Keratinocyte (primary cell): ENCODE data around the gene ZBTB24. TPM values are rescaled to one million over a fixed set of nuclear protein-coding genes. Genes with fewer than 3 reads are reported as not detected.

Experiments used
- DNase-seq: peaks from one replicate; pipeline ENCODE4 v3.0.0-alpha.2; 2011; ENCODE audit warnings: low read depth, missing footprints, low spot score
- FAIRE-seq: peaks from 2 replicates; lab custom pipeline; 2011; peaks lifted over from hg19 to GRCh38; lab: Jason Lieb, UNC
- H2AFZ ChIP-seq: 2 replicates; pipeline ENCODE4 v1.6.0; 2012; ENCODE audit warnings: low read length, control low read depth, inconsistent platforms; ENCODE audit not compliant: control insufficient read depth
- H3K27ac ChIP-seq: 2 replicates; pipeline ENCODE4 v1.5.1; 2011; ENCODE audit warnings: low read length; ENCODE audit not compliant: control insufficient read depth, insufficient read depth
- H3K27me3 ChIP-seq: 3 replicates; pipeline ENCODE4 v1.6.0; 2011; ENCODE audit warnings: low read length; ENCODE audit not compliant: control insufficient read depth, insufficient read depth; ENCODE audit errors: extremely low read depth
- H3K36me3 ChIP-seq, 2 experiments: 2 replicates in 1 of 2; 3 replicates in 1 of 2; pipeline ENCODE4 v1.5.1; 2011; ENCODE audit warnings: low read length in 2 of 2, mild to moderate bottlenecking in 1 of 2; ENCODE audit not compliant: control insufficient read depth in 2 of 2, insufficient read depth in 2 of 2; ENCODE audit errors: extremely low read depth in 1 of 2
- H3K4me1 ChIP-seq: 3 replicates; pipeline ENCODE4 v1.5.1; 2011; ENCODE audit warnings: low read length; ENCODE audit not compliant: control insufficient read depth, insufficient read depth; ENCODE audit errors: extremely low read depth
- H3K4me2 ChIP-seq: 3 replicates; pipeline ENCODE4 v1.6.0; 2011; ENCODE audit warnings: low read depth, low read length; ENCODE audit not compliant: control insufficient read depth, insufficient read depth; ENCODE audit errors: extremely low read depth
- H3K4me3 ChIP-seq, 3 experiments: fragments of 200-600 bp in 1 of 3; sonication (generic) in 1 of 3; 2 replicates in 2 of 3; 3 replicates in 1 of 3; pipeline ENCODE4 v1.5.1; 2011 to 2016; ENCODE audit warnings: low read length in 3 of 3, mild to moderate bottlenecking in 3 of 3, control low read depth in 2 of 3, inconsistent platforms in 1 of 3, low read depth in 1 of 3, mixed read lengths in 1 of 3, mixed run types in 1 of 3, moderate library complexity in 1 of 3; ENCODE audit not compliant: control insufficient read depth in 2 of 3, insufficient read depth in 2 of 3; ENCODE audit errors: extremely low read depth in 1 of 3
- H3K79me2 ChIP-seq: 2 replicates; pipeline ENCODE4 v1.6.0; 2012; ENCODE audit warnings: low read length; ENCODE audit not compliant: control insufficient read depth, insufficient read depth
- H3K9ac ChIP-seq: 3 replicates; pipeline ENCODE4 v1.6.0; 2011; ENCODE audit warnings: low read length; ENCODE audit not compliant: control insufficient read depth, insufficient read depth; ENCODE audit errors: extremely low read depth
- H3K9me1 ChIP-seq: 3 replicates; pipeline ENCODE4 v1.6.0; 2011; ENCODE audit warnings: low read length; ENCODE audit not compliant: control insufficient read depth, insufficient read depth; ENCODE audit errors: extremely low read depth
- H3K9me3 ChIP-seq: 2 replicates; pipeline ENCODE4 v1.5.1; 2012; ENCODE audit warnings: low read depth, low read length; ENCODE audit not compliant: control insufficient read depth
- H4K20me1 ChIP-seq: 3 replicates; pipeline ENCODE4 v1.6.0; 2011; ENCODE audit warnings: low read length; ENCODE audit not compliant: control insufficient read depth, insufficient read depth; ENCODE audit errors: extremely low read depth
- EZH2 ChIP-seq: IDR thresholded peaks from one replicate; pipeline ENCODE4 v1.6.1; 2012; ENCODE audit warnings: inconsistent platforms, mild to moderate bottlenecking, low read length, moderate library complexity
- dilution Hi-C: fragments of 300-500 bp; cut with MboI; formaldehyde crosslinking; loops from one replicate; pipeline ENCODE4 v1.7.0; 2020; ENCODE audit warnings: low sequenced_read_pairs; ENCODE audit not compliant: extremely low pct_ligation_motif_present
- polyA plus RNA-seq, 5 experiments: library from polyadenylated mRNA; depleted of rRNA in 3 of 5; stranded (reverse) in 3 of 5; stranded (forward) in 1 of 5; unstranded in 1 of 5; fragments of >200 nt; gene quantifications; 1 replicate in 1 of 5; 2 replicates in 3 of 5; 3 replicates in 1 of 5; pipeline versions ENCODE4 v1.2.1 to v1.2.3, GENCODE V29; 2011 to 2012; ENCODE audit warnings: missing spikeins in 2 of 5, low read depth in 1 of 5, low replicate concordance in 1 of 5
- TF ChIP-seq, protein P1 (sequence below), 3 experiments: IDR thresholded peaks in 1 of 3; conservative IDR thresholded peaks in 1 of 3; optimal IDR thresholded peaks in 1 of 3; 2 replicates in 2 of 3; 3 replicates in 1 of 3; pipeline versions ENCODE3 to v1.5.1; 2011; ENCODE audit warnings: low read length in 3 of 3, mild to moderate bottlenecking in 3 of 3, moderate library complexity in 2 of 3, control low read depth in 1 of 3, inconsistent platforms in 1 of 3; ENCODE audit not compliant: insufficient read depth in 2 of 3; ENCODE audit errors: extremely low read depth in 1 of 3

Gene ZBTB24
- polyA plus RNA-seq, 1 donor (not counting 4 experiments of a cell fraction or from before 2014, with no cell fraction given): 4.6 TPM

DNA sequence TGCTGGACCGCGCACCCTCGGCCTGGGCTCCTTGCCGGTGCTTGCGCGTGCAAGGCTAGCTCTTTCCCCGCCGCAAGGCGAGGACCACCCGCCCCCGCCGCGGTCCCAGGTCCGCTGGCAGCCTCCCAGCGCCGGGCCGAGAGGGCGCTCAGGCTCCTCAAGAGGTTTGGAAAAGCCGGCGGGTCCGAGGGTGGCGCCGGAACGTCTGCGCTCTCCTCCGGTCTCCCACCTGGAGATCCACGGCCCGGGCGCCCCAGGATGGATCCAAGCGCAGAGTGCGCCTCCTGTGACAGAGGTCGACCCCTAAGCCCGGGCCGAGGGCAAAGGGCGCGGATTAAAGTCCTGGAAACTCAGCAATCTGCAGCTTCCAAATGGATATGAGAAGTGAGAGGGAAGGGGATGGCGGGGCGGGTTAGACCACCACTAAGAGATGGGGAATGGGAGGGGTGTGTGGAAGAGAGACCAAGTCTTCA, 26.9 kb downstream of the ZBTB24 start:
- FAIRE-seq: no peak

DNA sequence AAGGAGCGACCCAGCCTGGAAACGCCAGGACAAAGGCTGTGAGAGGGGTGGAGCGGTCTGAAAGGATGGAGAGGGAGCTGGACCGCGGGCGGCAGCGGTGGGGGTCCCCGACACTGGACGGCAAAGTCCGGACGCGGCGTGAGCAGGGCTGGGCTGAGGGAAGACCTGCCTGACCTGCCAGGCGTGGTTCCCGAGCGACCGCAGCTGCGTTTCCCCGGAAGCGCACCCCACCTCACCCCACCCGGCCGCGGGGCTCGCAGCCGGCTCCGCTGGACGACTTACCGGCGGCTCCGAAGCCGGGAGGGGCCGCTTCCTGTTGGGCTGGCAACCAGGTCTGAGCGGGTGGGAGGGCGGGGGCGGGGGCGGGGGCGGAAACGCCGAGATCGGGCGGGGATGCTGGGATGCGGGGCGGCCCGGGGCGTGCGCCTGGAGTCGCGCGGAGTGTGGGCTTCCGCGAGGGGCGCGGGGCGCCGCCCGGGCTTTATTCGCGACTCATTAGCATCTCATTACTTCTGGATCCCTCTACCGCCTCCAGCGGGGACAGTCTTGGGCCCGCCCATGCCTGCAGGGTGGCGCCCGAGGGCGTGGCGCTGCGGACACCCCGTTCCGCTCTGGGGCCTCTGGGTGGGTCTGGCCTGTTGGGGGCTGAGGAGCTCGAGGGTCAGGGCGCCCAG, 27.4 kb downstream of the ZBTB24 start, which contains the start of gene MICAL1:
MICAL1 (minus strand) TSS at position 336 of the 674 bp plus-strand sequence. CDS start 1,576 bp downstream, outside the sequence.
- no peak for FAIRE-seq
- dilution Hi-C loops: no loop called here
- H3K9me3 ChIP-seq: no peaks in the 10 kb centered on the region
- peaks cover 5 to 17% of the 10 kb centered on the region in 2 experiments for H3K36me3 ChIP-seq
- peak within 1 kb of the TSS; percentile 89 for H2AFZ ChIP-seq
- H3K27me3 ChIP-seq: no peaks in the 10 kb centered on the region
- H3K9me1 ChIP-seq: no peaks in the 10 kb centered on the region
- H3K9ac ChIP-seq: peak within 1 kb of the TSS; percentile 81
- H3K27ac ChIP-seq: no peak within 1 kb of the TSS
- DNase-seq: no peak
- H3K4me2 ChIP-seq: peak within 1 kb of the TSS; percentile 79
- peaks cover 22% of the 10 kb centered on the region for H3K4me1 ChIP-seq
- H4K20me1 ChIP-seq: no peaks in the 10 kb centered on the region
- peaks cover 2% of the 10 kb centered on the region for H3K79me2 ChIP-seq
- H3K4me3 ChIP-seq: peak within 1 kb of the TSS; percentile 79 to 92 (median 79)
- TF ChIP-seq, protein P1, sequence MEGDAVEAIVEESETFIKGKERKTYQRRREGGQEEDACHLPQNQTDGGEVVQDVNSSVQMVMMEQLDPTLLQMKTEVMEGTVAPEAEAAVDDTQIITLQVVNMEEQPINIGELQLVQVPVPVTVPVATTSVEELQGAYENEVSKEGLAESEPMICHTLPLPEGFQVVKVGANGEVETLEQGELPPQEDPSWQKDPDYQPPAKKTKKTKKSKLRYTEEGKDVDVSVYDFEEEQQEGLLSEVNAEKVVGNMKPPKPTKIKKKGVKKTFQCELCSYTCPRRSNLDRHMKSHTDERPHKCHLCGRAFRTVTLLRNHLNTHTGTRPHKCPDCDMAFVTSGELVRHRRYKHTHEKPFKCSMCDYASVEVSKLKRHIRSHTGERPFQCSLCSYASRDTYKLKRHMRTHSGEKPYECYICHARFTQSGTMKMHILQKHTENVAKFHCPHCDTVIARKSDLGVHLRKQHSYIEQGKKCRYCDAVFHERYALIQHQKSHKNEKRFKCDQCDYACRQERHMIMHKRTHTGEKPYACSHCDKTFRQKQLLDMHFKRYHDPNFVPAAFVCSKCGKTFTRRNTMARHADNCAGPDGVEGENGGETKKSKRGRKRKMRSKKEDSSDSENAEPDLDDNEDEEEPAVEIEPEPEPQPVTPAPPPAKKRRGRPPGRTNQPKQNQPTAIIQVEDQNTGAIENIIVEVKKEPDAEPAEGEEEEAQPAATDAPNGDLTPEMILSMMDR (optimal IDR thresholded peaks at IDR 0.05 in 1 of 3, IDR thresholded peaks at IDR 0.05 in 1 of 3, conservative IDR thresholded peaks at IDR 0.05 in 1 of 3; ENCODE audit: extremely low read depth in 1 of 3, insufficient read depth in 2 of 3, low read length in 3 of 3): peak in 1 of 3 experiments; percentile 15
- no peak for TF ChIP-seq EZH2

More for the DNA sequence above, 26.9 kb downstream of the ZBTB24 start:
- peaks cover 5 to 16% of the 10 kb centered on the region in 2 experiments for H3K36me3 ChIP-seq
- H2AFZ ChIP-seq: peak overlapping the region; percentile 66
- no peaks in the 10 kb centered on the region for H3K9me1 ChIP-seq
- H3K9me3 ChIP-seq: no peaks in the 10 kb centered on the region
- H3K9ac ChIP-seq: peak overlapping the region; percentile 81
- dilution Hi-C loops: no loop called here
- H3K27ac ChIP-seq: no peak overlapping the region
- TF ChIP-seq EZH2: no peak
- TF ChIP-seq, protein P1 (optimal IDR thresholded peaks at IDR 0.05 in 1 of 3, IDR thresholded peaks at IDR 0.05 in 1 of 3, conservative IDR thresholded peaks at IDR 0.05 in 1 of 3; ENCODE audit: extremely low read depth in 1 of 3, insufficient read depth in 2 of 3, low read length in 3 of 3): no peak
- no peaks in the 10 kb centered on the region for H3K27me3 ChIP-seq
- DNase-seq: no peak
- H3K4me2 ChIP-seq: peak overlapping the region; percentile 79
- H3K4me3 ChIP-seq: peak overlapping the region; percentile 78 to 79 (median 79)
- no peaks in the 10 kb centered on the region for H4K20me1 ChIP-seq
- H3K4me1 ChIP-seq: peaks cover 22% of the 10 kb centered on the region
- peaks cover 2% of the 10 kb centered on the region for H3K79me2 ChIP-seq
